Sigmoid colon (tissue), 4 donors: ENCODE data around the gene C6orf132.

Experiments
- CTCF ChIP-seq, 4 experiments: fragments of 450-650 bp in 3 of 4; fragments of 200-600 bp in 1 of 4; IDR thresholded peaks; one replicate each; pipeline ENCODE4 v1.5.1; 2016 to 2019; ENCODE audit warnings: antibody characterized with exemption in 4 of 4, mild to moderate bottlenecking in 3 of 4, moderate library complexity in 2 of 4
- EP300 ChIP-seq, 4 donors: sonication (generic); formaldehyde crosslinking; IDR thresholded peaks; one replicate each; pipeline ENCODE4 v1.6.1; 2017; ENCODE audit warnings: antibody characterized with exemption in 4 of 4
- POLR2A ChIP-seq, 2 donors: fragments of 450-650 bp; IDR thresholded peaks; one replicate each; pipeline ENCODE4 v1.6.1; 2016; ENCODE audit warnings: antibody characterized with exemption in 2 of 2, mild to moderate bottlenecking in 2 of 2, moderate library complexity in 2 of 2
- POLR2AphosphoS5 ChIP-seq, 4 donors: sonication (generic); formaldehyde crosslinking; IDR thresholded peaks; one replicate each; pipeline ENCODE4 v1.6.1; 2017; ENCODE audit warnings: antibody characterized with exemption in 4 of 4

GRCh38 chr6:42129360-42129676 is 13.1 kb downstream of the C6orf132 start:
- TF ChIP-seq POLR2A (IDR thresholded peaks at IDR 0.05) = no peak
- no peak for TF ChIP-seq CTCF (IDR thresholded peaks at IDR 0.05)
- TF ChIP-seq POLR2AphosphoS5 (IDR thresholded peaks at IDR 0.05) = no peak
- TF ChIP-seq EP300 (IDR thresholded peaks at IDR 0.05) = no peak
